SU-DHL-6 (cell line): Measurements from ENCODE around the gene SPCS3.

ENCODE experiments used
- EZH2phosphoT487 ChIP-seq: fragments of 200-600 bp; sonication (generic), shearing (Covaris generic); conservative IDR thresholded peaks from 2 replicates; pipeline ENCODE4 v1.6.1; 2018; ENCODE audit warnings: mild to moderate bottlenecking, antibody characterized with exemption, low read length, moderate library complexity, mixed read lengths
- TF ChIP-seq, protein P1 (sequence below): fragments of 200-600 bp; sonication (generic); IDR thresholded peaks from one replicate; pipeline ENCODE4 v1.5.1; 2017; ENCODE audit warnings: antibody characterized with exemption, mild to moderate bottlenecking, low read length, moderate library complexity; ENCODE audit not compliant: insufficient read depth, poor library complexity, severe bottlenecking

DNA sequence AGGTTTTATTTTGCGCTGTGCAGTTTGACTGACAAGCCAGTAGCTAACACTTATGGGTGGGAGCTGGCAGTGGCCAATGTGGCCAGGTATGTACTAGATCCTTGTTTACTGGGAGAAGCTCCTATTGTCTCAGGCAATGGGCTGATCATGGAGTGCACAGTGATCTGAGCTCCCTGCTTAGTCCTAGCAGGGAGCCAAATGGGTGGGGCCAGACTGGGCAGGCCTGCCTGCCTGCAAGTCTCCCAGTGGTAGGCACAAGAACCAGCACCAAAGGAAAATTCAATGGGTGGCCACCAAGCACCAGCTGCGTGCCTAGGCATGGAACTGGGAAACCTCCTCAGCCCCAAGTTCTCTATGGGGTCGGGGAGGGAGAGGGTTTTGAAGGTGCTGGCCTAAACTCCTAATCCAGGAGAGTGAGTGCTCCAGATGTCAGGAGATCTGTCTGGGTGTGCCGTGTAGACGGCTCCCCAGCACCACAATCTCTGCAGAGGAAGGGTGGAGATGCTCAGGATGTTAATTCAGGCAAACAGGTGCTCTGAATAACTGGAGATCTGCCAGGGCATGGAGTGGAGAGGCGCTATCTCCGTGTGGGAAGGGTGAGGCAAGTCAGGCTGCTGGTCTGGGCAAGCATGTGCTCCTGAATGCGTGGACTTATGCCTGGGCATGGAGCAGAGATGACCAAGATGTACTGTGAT is 48.2 kb downstream of the SPCS3 start:
- TF ChIP-seq, protein P1, sequence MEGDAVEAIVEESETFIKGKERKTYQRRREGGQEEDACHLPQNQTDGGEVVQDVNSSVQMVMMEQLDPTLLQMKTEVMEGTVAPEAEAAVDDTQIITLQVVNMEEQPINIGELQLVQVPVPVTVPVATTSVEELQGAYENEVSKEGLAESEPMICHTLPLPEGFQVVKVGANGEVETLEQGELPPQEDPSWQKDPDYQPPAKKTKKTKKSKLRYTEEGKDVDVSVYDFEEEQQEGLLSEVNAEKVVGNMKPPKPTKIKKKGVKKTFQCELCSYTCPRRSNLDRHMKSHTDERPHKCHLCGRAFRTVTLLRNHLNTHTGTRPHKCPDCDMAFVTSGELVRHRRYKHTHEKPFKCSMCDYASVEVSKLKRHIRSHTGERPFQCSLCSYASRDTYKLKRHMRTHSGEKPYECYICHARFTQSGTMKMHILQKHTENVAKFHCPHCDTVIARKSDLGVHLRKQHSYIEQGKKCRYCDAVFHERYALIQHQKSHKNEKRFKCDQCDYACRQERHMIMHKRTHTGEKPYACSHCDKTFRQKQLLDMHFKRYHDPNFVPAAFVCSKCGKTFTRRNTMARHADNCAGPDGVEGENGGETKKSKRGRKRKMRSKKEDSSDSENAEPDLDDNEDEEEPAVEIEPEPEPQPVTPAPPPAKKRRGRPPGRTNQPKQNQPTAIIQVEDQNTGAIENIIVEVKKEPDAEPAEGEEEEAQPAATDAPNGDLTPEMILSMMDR = no peak
- TF ChIP-seq EZH2phosphoT487 = no peak
